Stimulated activated CD4-positive, alpha-beta T cell treated with anti-CD3 and anti-CD28 coated beads, Interleukin-1b, Interleukin-23, amount 100 ng/mL, for 4 hours (primary cell): ENCODE measurements around the gene C11orf91.
"Not testable (repeated sequence)": the region's sequence is repeated elsewhere in the genome, so short reads cannot be mapped to it uniquely, and the experiment has no call there.

ENCODE experiments used
- DNase-seq, 2 donors: peaks; one replicate each; pipeline ENCODE4 v3.0.0-alpha.2; 2020; ENCODE audit warnings: low read depth in 2 of 2

C11orf91 gene

GRCh38 chr11:33721984-33722383 is 21.4 kb upstream of the C11orf91 start:
- DNase-seq, result no peak

- DNase-seq, result no peak
Observed at GRCh38 chr11:33721426-33721825, 20.8 kb upstream of the C11orf91 start.

DNA sequence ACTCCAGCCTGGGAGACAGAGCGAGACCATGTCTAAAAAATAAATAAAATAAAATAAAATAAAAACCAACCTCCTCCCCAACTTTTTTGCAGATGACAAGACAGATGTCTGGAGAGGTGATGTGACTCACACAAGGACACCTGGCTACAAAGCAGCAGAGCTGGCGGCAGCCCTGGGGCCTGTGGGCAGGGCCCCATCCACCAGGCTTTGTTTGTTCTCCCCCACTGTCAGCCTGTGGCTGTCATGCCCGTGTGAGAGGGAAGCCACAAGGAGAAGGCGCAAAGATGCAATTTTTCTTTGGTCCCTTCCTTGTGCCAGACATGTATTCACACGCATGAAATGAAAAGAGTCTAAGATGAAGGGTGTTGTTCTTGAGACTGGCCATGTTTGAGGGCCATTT is 19.0 kb upstream of the C11orf91 start:
- DNase-seq, result no peak

- DNase-seq, result no peak
Observed at GRCh38 chr11:33718440-33718839, 17.8 kb upstream of the C11orf91 start.

- DNase-seq, result no peak
Observed at GRCh38 chr11:33716243-33716642, 15.6 kb upstream of the C11orf91 start.

DNA sequence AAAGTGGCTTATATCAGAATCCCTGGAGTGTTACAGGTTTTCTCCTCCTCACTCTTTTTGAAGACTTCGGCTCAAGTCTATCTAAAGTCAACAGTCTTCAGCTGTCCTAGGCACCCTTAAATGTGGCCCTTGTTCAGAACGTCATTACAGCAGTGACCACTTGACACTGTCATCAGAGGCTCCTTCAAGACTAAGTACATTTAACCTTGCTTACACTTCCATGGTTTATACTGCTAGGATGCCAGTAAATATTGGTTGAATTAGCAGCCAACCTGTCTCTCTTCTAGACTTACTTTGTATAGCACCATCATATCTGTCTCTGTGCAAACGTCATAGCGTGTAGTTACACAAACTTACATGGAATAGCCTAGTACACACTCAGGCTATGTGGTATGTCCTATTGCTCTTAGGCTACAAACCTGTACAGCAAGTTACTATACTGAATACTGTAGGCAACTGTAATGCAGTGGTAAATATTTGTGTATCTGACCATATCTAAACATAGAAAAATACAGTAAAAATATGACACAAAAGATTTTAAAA is 13.3 kb upstream of the C11orf91 start:
- DNase-seq, result no peak

DNA sequence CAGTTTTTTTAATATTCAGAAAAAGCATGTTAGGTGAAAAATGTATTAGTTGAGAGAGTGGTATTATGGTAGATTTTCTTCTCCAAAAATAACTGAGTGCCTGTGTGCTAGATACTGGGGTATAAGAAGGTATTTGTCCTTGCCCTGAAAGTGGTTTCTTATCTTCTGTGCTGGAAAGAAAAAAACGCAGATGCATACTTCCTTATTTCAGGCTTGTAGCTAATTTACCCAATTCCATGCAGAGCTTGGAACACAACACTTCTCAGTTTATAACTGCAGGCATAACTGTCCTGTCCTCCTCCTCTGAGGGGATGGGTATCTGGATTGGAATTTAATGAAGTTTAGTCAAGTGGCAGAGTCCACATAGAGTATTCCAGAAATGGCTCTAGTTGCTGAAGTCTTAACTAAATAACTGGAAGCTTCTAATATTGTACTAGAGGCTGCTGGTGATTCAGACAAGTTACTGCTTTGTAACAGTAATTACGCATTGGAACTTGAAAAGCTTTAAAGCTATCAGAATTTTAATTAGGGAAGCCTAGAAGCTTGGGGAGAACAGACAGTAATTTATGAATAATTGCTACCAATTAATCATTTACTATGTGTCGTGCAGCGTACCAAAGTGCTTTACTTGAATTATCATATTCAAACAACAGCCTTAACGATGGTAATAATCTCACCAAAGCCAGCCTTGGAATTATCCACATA is 12.7 kb upstream of the C11orf91 start:
- no peak for DNase-seq

DNA sequence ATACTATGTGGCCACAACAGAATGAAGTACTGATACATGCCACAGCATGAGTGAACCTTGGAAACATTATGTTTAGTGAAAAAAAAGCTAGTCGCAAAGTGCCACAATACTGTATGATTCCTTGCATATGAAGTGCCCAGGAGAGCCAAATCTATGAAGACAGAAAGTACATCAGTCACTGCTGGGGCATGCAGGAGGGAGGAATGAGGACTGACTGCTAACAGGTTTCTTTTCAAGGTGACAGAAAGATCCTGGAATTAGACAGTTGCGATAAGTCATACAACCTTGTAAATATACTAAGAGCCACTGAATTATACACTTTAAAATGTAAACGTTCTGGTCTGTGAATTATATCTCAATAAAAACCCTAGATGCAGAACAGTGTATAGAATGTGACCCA is 11.8 kb upstream of the C11orf91 start:
- DNase-seq, result no peak

DNA sequence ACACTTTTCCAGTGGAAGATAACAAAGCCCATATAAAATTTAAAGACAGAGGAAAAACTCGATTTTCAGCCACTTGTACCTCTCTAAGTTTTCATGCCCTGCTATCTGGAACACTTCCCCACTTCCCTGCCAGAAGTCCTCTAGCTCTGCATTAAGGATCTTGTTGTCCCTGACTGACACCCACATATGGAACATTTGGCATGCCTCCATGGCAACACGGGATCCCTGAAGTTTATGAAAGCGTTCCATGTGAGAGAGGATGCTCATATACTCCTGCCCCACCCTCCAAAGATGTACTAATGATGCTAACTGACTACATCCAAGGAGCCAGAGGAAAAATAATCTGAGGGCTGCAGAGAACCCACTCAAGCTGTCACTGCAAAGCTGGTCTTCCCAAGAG is 8.8 kb upstream of the C11orf91 start:
- DNase-seq, result no peak

DNA sequence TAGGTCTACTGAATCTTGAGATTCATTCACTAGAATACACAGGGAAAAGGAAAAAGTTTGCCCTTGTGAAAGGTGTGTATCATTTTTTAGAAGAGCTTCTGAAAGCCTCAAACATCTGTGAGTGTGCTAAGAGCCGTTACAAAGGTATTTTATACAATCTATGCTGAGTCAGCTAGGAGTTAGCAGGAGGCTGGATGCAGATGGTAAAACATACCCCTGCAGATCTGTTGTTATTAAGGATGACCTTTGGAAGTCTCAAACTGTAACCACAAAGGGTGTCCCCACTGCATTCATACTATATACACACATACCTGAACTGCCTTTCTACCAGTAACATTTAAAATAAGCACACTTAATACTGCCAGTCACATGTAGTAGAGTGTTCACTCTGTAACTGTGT is 8.4 kb upstream of the C11orf91 start:
- DNase-seq, result no peak

- not testable (repeated sequence) for DNase-seq
Observed at GRCh38 chr11:33707831-33708230, 7.2 kb upstream of the C11orf91 start.

DNA sequence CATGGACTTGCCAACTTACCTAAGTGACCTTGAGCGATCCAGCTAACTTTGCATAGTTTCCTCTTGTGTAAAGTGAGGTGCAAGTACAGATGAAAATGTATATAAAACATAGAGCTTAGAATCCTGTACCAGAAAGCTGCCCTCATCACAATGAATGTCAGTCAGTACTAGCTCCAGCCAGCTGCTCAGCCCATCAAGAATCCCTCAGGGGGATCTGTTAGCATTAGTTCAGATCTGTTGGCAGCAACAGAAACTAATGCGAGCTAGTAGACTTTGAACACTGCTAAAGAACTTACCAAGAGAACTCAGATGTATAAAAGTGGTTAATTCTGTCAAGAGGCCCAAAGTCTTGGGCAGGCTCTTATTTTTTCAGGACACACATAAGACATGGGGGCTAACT is 6.3 kb upstream of the C11orf91 start:
- no peak for DNase-seq

- DNase-seq, result no peak
Observed at GRCh38 chr11:33706546-33706945, 5.9 kb upstream of the C11orf91 start.

- DNase-seq, result no peak
Observed at GRCh38 chr11:33704240-33705002, 3.8 kb upstream of the C11orf91 start.

GRCh38 chr11:33703788-33704187 is 3.2 kb upstream of the C11orf91 start:
- DNase-seq, result no peak

DNA sequence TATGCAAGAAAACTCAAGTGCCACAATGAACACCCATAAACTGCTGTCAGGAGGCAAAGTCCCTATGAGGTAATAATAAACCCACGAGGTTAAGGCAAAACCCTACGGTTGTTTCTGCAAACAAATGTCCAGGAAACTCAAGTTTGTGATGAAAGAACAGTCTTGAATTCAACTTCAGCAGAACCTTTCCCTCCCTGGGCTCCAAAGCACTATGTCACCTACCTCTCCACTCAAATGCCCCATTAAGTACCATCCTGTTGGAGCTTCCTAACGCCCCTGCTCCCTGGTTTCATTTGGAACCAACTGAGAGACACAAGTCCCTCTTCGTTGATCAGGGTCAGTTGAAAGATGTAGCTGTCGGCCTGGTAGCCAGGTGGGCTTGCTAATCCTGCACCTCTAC is 2.6 kb upstream of the C11orf91 start:
- DNase-seq, result no peak

DNA sequence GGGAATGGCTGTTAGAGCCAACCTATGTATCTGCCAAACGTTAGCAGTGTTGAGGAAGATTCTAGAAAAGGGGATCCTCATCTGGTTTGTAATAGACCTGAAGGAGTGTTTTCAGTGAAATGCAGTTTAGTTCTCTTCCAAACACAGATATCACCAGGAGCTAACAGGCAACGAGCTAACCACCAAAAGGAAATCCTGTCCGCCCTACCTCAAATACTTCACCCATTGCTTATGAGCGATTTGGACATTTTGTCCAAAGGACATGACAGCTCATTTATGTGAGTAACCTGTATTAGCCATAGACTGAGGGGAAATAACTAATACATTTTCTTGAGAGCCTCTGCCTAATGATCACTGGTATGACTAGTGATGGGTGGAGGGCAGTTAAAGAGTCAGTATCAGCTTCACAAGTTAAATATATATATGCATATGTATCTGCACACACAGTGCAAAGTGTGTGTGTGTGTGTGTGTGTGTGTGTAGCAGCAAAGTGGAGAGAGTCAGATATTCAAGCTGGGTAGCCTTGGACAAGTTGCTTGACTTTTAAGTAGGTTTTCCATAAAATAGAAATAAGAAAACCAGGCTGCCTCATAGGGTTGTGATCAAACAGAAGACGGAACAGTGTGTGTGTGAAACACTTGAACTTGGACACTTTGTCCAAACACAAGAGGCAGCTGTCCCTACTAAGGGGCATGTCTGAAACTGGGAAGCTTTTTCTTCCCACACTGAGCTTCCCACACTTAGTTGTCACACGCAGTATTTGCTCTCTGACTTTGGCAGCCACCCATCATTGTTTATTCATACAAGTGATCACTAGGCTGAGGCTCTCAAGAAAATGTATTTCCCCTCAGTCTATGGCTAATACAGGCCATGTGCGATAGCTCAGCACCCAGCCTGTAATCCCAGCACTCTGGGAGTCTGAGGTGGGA is 940 bp upstream of the C11orf91 start:
- no peak for DNase-seq

DNA sequence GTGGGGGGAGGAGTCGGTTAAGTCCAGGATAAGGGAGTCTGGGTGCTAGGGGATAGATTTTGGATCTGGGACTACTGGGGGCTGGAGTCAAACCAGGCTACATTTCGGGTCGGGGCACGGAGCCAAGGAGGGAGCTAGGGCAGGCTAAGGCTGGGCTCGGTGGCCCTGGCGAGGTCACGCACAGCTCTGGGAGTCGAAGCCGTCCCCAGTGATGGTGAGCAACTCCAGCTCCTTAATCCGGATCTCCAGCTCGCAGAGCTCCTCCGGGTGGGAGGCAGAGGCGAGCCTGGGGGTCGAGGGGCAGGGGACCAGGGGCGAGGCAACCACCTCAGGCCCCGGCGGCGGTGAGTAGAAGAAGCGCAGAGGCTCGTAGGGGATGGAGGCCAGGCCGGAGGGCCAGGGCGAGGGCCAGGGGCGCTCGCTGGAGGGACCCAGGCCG is 544 bp downstream of the C11orf91 start:
- DNase-seq, result no peak

DNA sequence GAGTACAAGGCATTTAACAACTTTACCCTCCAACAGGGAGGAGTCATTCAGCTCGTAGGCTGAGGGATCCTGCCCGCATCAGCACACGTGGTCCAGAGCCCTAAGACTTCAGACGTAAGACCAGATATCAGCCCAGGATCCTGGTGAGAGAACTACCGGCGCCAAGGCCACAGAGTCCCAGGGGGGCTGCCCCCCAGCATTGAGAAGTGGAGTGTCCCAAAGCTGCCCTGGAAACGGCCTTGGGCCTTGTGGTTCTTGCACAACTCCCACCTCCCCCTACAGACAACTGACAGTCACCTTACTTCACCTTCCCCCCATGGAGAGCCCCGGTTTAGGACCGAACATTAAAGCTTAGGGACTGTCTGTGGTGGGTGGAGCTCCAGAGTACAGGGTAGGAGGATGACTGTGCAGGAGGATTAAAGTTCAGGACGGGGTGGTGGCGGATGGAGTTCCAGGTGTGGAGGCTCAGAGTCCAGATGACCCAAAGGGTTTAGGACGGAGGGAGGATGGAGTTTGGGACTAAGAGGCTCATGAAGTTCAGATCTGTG is 1.0 kb downstream of the C11orf91 start:
- no peak for DNase-seq

DNA sequence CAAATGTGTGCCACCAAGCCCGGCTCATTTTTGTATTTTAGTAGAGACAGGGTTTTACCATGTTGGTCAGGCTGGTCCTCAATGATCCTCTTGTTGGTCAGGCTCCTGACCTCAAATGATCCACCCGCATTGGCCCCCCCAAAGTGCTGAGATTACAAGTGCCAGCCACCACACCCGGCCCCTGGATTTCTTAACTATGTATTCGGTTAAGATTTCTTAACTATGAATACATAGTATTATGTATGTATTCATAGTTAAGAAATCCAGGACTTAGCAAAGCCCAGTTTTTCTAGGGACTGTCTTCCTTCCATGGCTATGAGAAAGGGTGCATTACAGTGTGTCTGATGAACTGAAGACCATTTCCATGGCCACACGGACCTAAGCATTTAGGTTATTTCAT is 1.7 kb downstream of the C11orf91 start:
- no peak for DNase-seq

DNA sequence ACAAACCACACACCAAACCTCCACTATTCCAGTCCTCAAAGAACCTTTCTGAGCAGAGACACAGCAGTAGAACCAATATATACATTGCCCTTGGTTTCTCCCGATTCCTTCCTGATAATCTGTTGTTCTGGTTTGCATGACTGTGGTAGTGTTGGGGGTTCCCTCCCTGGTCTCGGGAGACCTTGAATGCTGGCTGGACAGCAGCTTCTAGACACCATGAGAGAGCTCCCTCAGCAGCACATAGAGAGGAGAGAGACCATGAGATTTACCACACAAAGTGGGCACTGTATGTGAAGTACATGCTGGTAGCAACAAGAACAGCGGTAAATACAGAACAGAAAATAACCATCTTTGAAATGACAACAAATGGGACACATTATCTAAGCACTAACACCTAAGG is 2.6 kb downstream of the C11orf91 start:
- no peak for DNase-seq
